H1 (cell line): ENCODE data around the gene SEMA6A. TPM values are rescaled to one million over a fixed set of nuclear protein-coding genes. Genes with fewer than 3 reads are reported as not detected.

Experiments
- CTCF ChIA-PET: fragments of 300-600 bp; sonication (Branson Sonifier 250); formaldehyde crosslinking; loops from one replicate; lab custom pipeline; 2021; ENCODE audit not compliant: partially characterized antibody; lab: Charles Lee
- POLR2A ChIA-PET: fragments of 300-600 bp; sonication (Branson Sonifier 250); formaldehyde crosslinking; loops from one replicate; lab custom pipeline; 2021; ENCODE audit warnings: inconsistent platforms; ENCODE audit not compliant: partially characterized antibody; lab: Charles Lee
- DNase-seq, 2 experiments: peaks; one replicate each; pipeline versions ENCODE4 v3.0.0 to v3.0.0-alpha.2; 2010 to 2022; ENCODE audit warnings: low spot score in 2 of 2, low read depth in 1 of 2, mixed read lengths in 1 of 2
- FAIRE-seq: peaks from 2 replicates; lab custom pipeline; 2011; peaks lifted over from hg19 to GRCh38; lab: Jason Lieb, UNC
- H2AFZ ChIP-seq: 2 replicates; pipeline ENCODE4 v1.8.1; 2012; ENCODE audit warnings: low read length, inconsistent platforms
- H2AK5ac ChIP-seq: 2 replicates; pipeline ENCODE4 v1.6.1; 2013; ENCODE audit warnings: low read depth, low read length
- H2BK120ac ChIP-seq: replicated peaks from 2 replicates; pipeline ENCODE3; 2013; ENCODE audit warnings: low read depth, low read length, inconsistent platforms
- H2BK12ac ChIP-seq: 2 replicates; pipeline ENCODE4 v1.6.1; 2013; ENCODE audit warnings: low read depth, low read length
- H2BK15ac ChIP-seq: 2 replicates; pipeline ENCODE4 v1.6.1; 2013; ENCODE audit warnings: low read length
- H2BK20ac ChIP-seq: 2 replicates; pipeline ENCODE4 v1.6.1; 2013; ENCODE audit warnings: low read length
- H2BK5ac ChIP-seq: 2 replicates; pipeline ENCODE4 v1.6.1; 2013; ENCODE audit warnings: low read depth, low read length
- H3K14ac ChIP-seq: 2 replicates; pipeline ENCODE4 v1.6.1; 2013; ENCODE audit warnings: inconsistent platforms; ENCODE audit not compliant: insufficient read length
- H3K18ac ChIP-seq: 2 replicates; pipeline ENCODE4 v1.6.1; 2013; ENCODE audit warnings: low read length; ENCODE audit errors: extremely low read depth
- H3K23ac ChIP-seq: 2 replicates; pipeline ENCODE4 v1.6.1; 2013; ENCODE audit warnings: inconsistent platforms; ENCODE audit not compliant: insufficient read length
- H3K23me2 ChIP-seq: 2 replicates; pipeline ENCODE4 v1.6.1; 2013; ENCODE audit warnings: low read depth, low read length
- H3K27ac ChIP-seq: 2 replicates; pipeline ENCODE4 v1.6.1; 2011; ENCODE audit warnings: low read depth, low read length, inconsistent platforms
- H3K27me3 ChIP-seq, 4 experiments: replicated peaks in 1 of 4; 1 replicate in 1 of 4; 2 replicates in 3 of 4; pipeline versions ENCODE4 v1.6.1 to v1.8.1; 2011 to 2013; ENCODE audit warnings: low read length in 3 of 4, mild to moderate bottlenecking in 3 of 4, inconsistent platforms in 2 of 4, mixed read lengths in 2 of 4, moderate library complexity in 1 of 4; ENCODE audit not compliant: control insufficient read depth in 3 of 4, insufficient read depth in 3 of 4; ENCODE audit errors: extremely low read depth in 1 of 4
- H3K36me3 ChIP-seq, 4 experiments: 2 replicates each; pipeline versions ENCODE4 v1.6.1 to v1.8.1; 2011 to 2013; ENCODE audit warnings: mild to moderate bottlenecking in 4 of 4, low read length in 3 of 4, moderate library complexity in 2 of 4, control low read depth in 1 of 4, inconsistent platforms in 1 of 4; ENCODE audit not compliant: insufficient read depth in 4 of 4, control insufficient read depth in 2 of 4
- H3K4ac ChIP-seq: replicated peaks from 2 replicates; pipeline ENCODE3; 2013; ENCODE audit warnings: low read length, low read depth, mixed read lengths, inconsistent platforms; ENCODE audit not compliant: insufficient read length
- H3K4me1 ChIP-seq, 4 experiments: replicated peaks in 1 of 4; 1 replicate in 1 of 4; 2 replicates in 3 of 4; pipeline versions ENCODE4 v1.6.1 to v1.8.1; 2011 to 2013; ENCODE audit warnings: low read length in 3 of 4, inconsistent platforms in 2 of 4, mixed read lengths in 1 of 4; ENCODE audit not compliant: insufficient read depth in 4 of 4, control insufficient read depth in 3 of 4
- H3K4me2 ChIP-seq, 2 experiments: 2 replicates each; pipeline versions ENCODE4 v1.6.1 to v1.8.1; 2011 to 2013; ENCODE audit warnings: low read depth in 2 of 2, low read length in 2 of 2, control low read depth in 1 of 2, inconsistent platforms in 1 of 2, mild to moderate bottlenecking in 1 of 2; ENCODE audit not compliant: insufficient read depth in 1 of 2
- H3K4me3 ChIP-seq, 4 experiments: fragments of 200-600, 300-600 bp in 1 of 4; sonication (generic), shearing (Covaris generic), sonication (Bioruptor Twin) in 1 of 4; 2 replicates each; pipeline versions ENCODE4 v1.5.1 to v1.8.1; 2011 to 2016; ENCODE audit warnings: low read length in 4 of 4, low read depth in 3 of 4, control low read depth in 2 of 4, inconsistent platforms in 2 of 4, mild to moderate bottlenecking in 2 of 4, mixed read lengths in 1 of 4, moderate library complexity in 1 of 4; ENCODE audit not compliant: insufficient read depth in 2 of 4; ENCODE audit errors: extremely low read depth in 1 of 4
- H3K56ac ChIP-seq: replicated peaks from 2 replicates; pipeline ENCODE3; 2013; ENCODE audit warnings: low read depth, mild to moderate bottlenecking, mixed read lengths, low read length, inconsistent platforms; ENCODE audit not compliant: insufficient read length
- H3K79me1 ChIP-seq: 2 replicates; pipeline ENCODE4 v1.6.1; 2013; ENCODE audit warnings: low read depth, low read length, control low read depth
- H3K79me2 ChIP-seq, 2 experiments: 2 replicates each; pipeline versions ENCODE4 v1.6.1 to v1.8.1; 2012 to 2013; ENCODE audit warnings: low read length in 2 of 2, mild to moderate bottlenecking in 2 of 2, inconsistent platforms in 1 of 2; ENCODE audit not compliant: insufficient read depth in 2 of 2, control insufficient read depth in 1 of 2
- H3K9ac ChIP-seq, 4 experiments: replicated peaks in 1 of 4; 1 replicate in 1 of 4; 2 replicates in 3 of 4; pipeline versions ENCODE4 v1.6.1 to v1.8.1; 2011 to 2013; ENCODE audit warnings: low read depth in 3 of 4, low read length in 3 of 4, control low read depth in 2 of 4, mild to moderate bottlenecking in 2 of 4, moderate library complexity in 2 of 4, inconsistent platforms in 1 of 4; ENCODE audit errors: extremely low read depth in 1 of 4
- H3K9me3 ChIP-seq, 2 experiments: 2 replicates each; pipeline versions ENCODE4 v1.6.1 to v1.8.1; 2012 to 2013; ENCODE audit warnings: mild to moderate bottlenecking in 2 of 2, moderate library complexity in 2 of 2, control low read depth in 1 of 2, inconsistent platforms in 1 of 2, low read depth in 1 of 2, low read length in 1 of 2, mixed read lengths in 1 of 2; ENCODE audit not compliant: insufficient read depth in 2 of 2
- H4K20me1 ChIP-seq, 2 experiments: replicated peaks in 1 of 2; 2 replicates each; pipeline versions ENCODE3 to v1.8.1; 2011 to 2013; ENCODE audit warnings: inconsistent platforms in 2 of 2, low read length in 2 of 2, mild to moderate bottlenecking in 1 of 2; ENCODE audit not compliant: insufficient read depth in 2 of 2, control insufficient read depth in 1 of 2
- H4K5ac ChIP-seq: 2 replicates; pipeline ENCODE4 v1.6.1; 2013; ENCODE audit warnings: low read length, low read depth, mixed read lengths, inconsistent platforms; ENCODE audit not compliant: insufficient read length
- H4K8ac ChIP-seq: 2 replicates; pipeline ENCODE4 v1.8.0; 2013; ENCODE audit warnings: mild to moderate bottlenecking, moderate library complexity, low read length, inconsistent platforms; ENCODE audit not compliant: insufficient read depth; ENCODE audit errors: extremely low read depth
- H4K91ac ChIP-seq: replicated peaks from 2 replicates; pipeline ENCODE3; 2013; ENCODE audit warnings: low read length, mixed read lengths, inconsistent platforms; ENCODE audit not compliant: insufficient read length
- BRCA1 ChIP-seq: IDR thresholded peaks from 2 replicates; pipeline ENCODE4 v1.6.1; 2012; ENCODE audit warnings: low read depth, low read length, improper control_type of control experiment
- CBX8 ChIP-seq: fragments of 300-800, 300-1000 bp; sonication (generic); IDR thresholded peaks from 2 replicates; pipeline ENCODE4 v1.7.1; 2016; ENCODE audit warnings: low read depth, low read length, borderline replicate concordance
- GTF2F1 ChIP-seq: IDR thresholded peaks from 2 replicates; pipeline ENCODE4 v1.6.1; 2012; ENCODE audit warnings: low read depth, low read length, improper control_type of control experiment, borderline replicate concordance
- POU5F1 ChIP-seq: IDR thresholded peaks from 2 replicates; pipeline ENCODE4 v1.6.1; 2011; ENCODE audit warnings: low read depth, mild to moderate bottlenecking, low read length, moderate library complexity
- RBBP5 ChIP-seq: IDR thresholded peaks from 2 replicates; pipeline ENCODE4 v1.7.1; 2012; ENCODE audit warnings: low read depth, mild to moderate bottlenecking, inconsistent platforms, low read length, moderate library complexity, borderline replicate concordance
- TAF7 ChIP-seq: optimal IDR thresholded peaks from 2 replicates; pipeline ENCODE3; 2011; ENCODE audit warnings: low read depth, mild to moderate bottlenecking, inconsistent platforms, low read length, moderate library complexity, borderline replicate concordance
- WGBS, 2 experiments: shearing (Covaris generic) in 1 of 2; methylation state at CpG; one replicate each; pipeline versions ENCODE4 v1.1.6 to v1.1.7; 2013 to 2015; ENCODE audit warnings: low lambda C conversion rate in 2 of 2, mixed read lengths in 2 of 2, inconsistent platforms in 1 of 2, low coverage in 1 of 2, missing lambda C conversion rate in 1 of 2; ENCODE audit not compliant: insufficient replicate concordance in 2 of 2, insufficient coverage in 1 of 2, insufficient read length in 1 of 2; ENCODE audit errors: extremely low coverage in 1 of 2, missing lambda C conversion rate in 1 of 2; 5-methylcytosine and 5-hydroxymethylcytosine counted together
- polyA plus RNA-seq, 7 experiments: library from polyadenylated mRNA; depleted of rRNA in 3 of 7; stranded (reverse) in 5 of 7; unstranded in 2 of 7; fragments of >200 nt in 5 of 7; fragments of 200-250 nt in 2 of 7; gene quantifications; 1 replicate in 5 of 7; 2 replicates in 1 of 7; 4 replicates in 1 of 7; pipeline versions ENCODE4 v1.2.1 to v1.2.3, GENCODE V29; 2011 to 2013; ENCODE audit warnings: missing spikeins in 2 of 7, mixed read lengths in 2 of 7
- total RNA-seq: library from RNA; stranded (reverse); fragmentation: NEBNext Ultra II Directional; extraction: Animal tissue kit (Norgen Biotek cat#: 25700); gene quantifications from 2 replicates; pipeline ENCODE4 v1.2.1, GENCODE V29; 2021
- TF ChIP-seq, protein P1 (sequence below): IDR thresholded peaks from 2 replicates; pipeline ENCODE4 v1.6.1; 2011; ENCODE audit warnings: low read length, improper control_type of control experiment
- TF ChIP-seq, protein P2 (sequence below): IDR thresholded peaks from 2 replicates; pipeline ENCODE4 v1.6.1; 2011; ENCODE audit warnings: low read depth, mild to moderate bottlenecking, low read length; ENCODE audit not compliant: insufficient read depth

Gene SEMA6A
- total and polyA plus RNA-seq, 2 of the 8 experiments (the other 6 are each of a cell fraction or from before 2014, with no cell fraction given): 78.3 to 277 TPM

DNA sequence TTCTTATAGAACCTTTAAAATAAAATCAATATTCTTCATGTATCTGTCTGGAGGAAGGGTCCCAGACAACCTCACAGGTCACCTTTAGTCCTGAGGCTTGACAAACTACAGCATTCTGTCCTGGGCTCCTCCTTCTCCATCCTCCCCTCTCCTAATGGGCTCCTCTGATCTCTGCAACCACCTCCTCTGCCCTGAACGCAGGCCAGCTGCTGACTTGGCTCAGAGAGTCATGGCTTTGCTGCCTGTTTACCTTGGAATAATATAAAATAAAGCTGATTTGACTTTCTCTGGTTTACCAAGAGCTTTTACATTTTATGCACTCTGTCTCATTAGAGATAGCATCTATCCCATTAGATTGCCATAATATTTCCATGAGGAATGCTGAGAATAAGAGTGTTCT, 159.4 kb downstream of the SEMA6A start:
- H3K79me1 ChIP-seq: no peaks in the 10 kb centered on the region
- no peak overlapping the region for H2BK12ac ChIP-seq
- H4K20me1 ChIP-seq: no peaks in the 10 kb centered on the region
- 93% methylated on average over 1 of the region's 1 CpG; no CpG with 5 or more reads in 1 of the 2 experiments for WGBS, 2 experiments
- H2BK5ac ChIP-seq: no peak overlapping the region
- H3K36me3 ChIP-seq: no peaks in the 10 kb centered on the region
- FAIRE-seq (no peak), DNase-seq (no peak)
- no peak overlapping the region for H4K8ac ChIP-seq
- no peak overlapping the region for H2BK120ac ChIP-seq
- H3K79me2 ChIP-seq: no peaks in the 10 kb centered on the region
- H3K27ac ChIP-seq: no peak overlapping the region
- no peak overlapping the region for H2BK20ac ChIP-seq
- ChIA-PET CTCF (interaction anchor here (1.0 to 2.0 kb wide), 4 partner anchors 10 to 57 kb away, joined by 3 to 5 read pairs (median 4); no protein-coding TSS in a partner anchor), POLR2A (interaction anchor here (0.6 kb wide), 1 partner anchor 118 kb away, joined by 4 read pairs; no protein-coding TSS in a partner anchor)
- H4K5ac ChIP-seq: no peak overlapping the region
- no peaks in the 10 kb centered on the region for H3K27me3 ChIP-seq
- no peak overlapping the region for H3K56ac ChIP-seq
- H2BK15ac ChIP-seq: no peak overlapping the region
- TF ChIP-seq RBBP5 (no peak), CBX8 (no peak), TAF7 (no peak), GTF2F1 (no peak), POU5F1 (no peak), BRCA1 (no peak)
- TF ChIP-seq, protein P1, sequence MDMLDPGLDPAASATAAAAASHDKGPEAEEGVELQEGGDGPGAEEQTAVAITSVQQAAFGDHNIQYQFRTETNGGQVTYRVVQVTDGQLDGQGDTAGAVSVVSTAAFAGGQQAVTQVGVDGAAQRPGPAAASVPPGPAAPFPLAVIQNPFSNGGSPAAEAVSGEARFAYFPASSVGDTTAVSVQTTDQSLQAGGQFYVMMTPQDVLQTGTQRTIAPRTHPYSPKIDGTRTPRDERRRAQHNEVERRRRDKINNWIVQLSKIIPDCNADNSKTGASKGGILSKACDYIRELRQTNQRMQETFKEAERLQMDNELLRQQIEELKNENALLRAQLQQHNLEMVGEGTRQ: no peak
- TF ChIP-seq, protein P2, sequence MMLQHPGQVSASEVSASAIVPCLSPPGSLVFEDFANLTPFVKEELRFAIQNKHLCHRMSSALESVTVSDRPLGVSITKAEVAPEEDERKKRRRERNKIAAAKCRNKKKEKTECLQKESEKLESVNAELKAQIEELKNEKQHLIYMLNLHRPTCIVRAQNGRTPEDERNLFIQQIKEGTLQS: no peak
- no peak overlapping the region for H3K4me3 ChIP-seq
- H3K23ac ChIP-seq: no peak overlapping the region
- H3K4ac ChIP-seq: no peak overlapping the region
- H3K14ac ChIP-seq: no peak overlapping the region
- H3K9me3 ChIP-seq: no peaks in the 10 kb centered on the region
- H3K18ac ChIP-seq: no peak overlapping the region
- H3K9ac ChIP-seq: no peak overlapping the region
- no peak overlapping the region for H2AFZ ChIP-seq
- H3K23me2 ChIP-seq: no peaks in the 10 kb centered on the region
- H3K4me1 ChIP-seq: no peaks in the 10 kb centered on the region
- H4K91ac ChIP-seq: no peak overlapping the region
- H2AK5ac ChIP-seq: no peak overlapping the region
- no peak overlapping the region for H3K4me2 ChIP-seq
